Temporal lobe (tissue), 2 donors: ENCODE measurements around the gene SNURF. TPM values are rescaled to one million over a fixed set of nuclear protein-coding genes. Genes with fewer than 3 reads are reported as not detected.

ENCODE experiments used
- small RNA-seq: library from RNA; depleted of rRNA; stranded (forward); fragments of <200 nt; gene quantifications from one replicate; pipeline ENCODE3, GENCODE V24; 2014; ENCODE audit warnings: low replicate concordance
- total RNA-seq: library from RNA; depleted of rRNA; stranded (reverse); fragments of >200 nt; gene quantifications from one replicate; pipeline ENCODE4 v1.2.3, GENCODE V29; 2014

Gene SNURF
- total RNA-seq, 1 donor from 2014 or later = 18.2 TPM

Small RNA genes within 50 kb of the gene (small RNA-seq; reads per million reads assigned to genes)
- gene AC090602.1 = not detected
- gene AC124312.4 = not detected
- not detected for gene AC124312.5

Other genes with a start within 250 kb of the SNURF start
- gene SNRPN, start within 50 bp of the SNURF start, total RNA-seq = 183 TPM